ENCODE measurements around the gene RAB3IL1.

DNA sequence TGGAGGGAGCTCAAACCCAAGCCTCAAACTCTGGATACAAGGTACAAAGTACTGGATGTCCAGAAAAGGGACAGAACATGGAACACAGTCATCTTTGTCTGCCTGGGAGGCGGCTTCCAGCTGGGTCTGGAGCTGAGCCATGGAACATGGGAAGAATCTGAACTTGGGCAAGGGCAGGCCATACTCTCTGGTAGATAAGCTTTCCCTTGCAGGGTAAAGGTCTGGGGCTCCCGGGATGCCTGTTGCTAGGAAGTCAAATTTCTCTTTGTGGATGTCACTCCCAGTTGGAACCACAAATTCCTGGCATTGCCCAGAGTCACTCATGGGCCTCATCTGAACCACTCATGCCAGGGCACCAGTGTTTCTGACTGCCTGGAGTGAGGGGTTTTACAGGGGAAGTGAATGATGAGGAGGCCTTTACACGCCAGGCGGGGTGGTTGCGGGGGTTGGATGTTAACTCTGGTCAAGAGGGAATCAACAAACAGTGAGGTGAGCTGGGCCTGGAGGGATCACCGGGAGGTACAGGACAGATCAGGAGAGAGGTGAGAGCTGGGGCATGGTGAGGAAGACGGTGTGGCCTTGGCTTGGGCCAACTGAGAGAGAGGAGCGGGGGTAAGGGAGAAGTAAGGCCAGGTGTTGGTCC is 44.3 kb upstream of the RAB3IL1 start:
- TF ChIP-seq POLR2A (IDR thresholded peaks at IDR 0.05; ENCODE audit: insufficient read depth in 1 of 2, low read depth in 2 of 2, low read length in 2 of 2) (no peak), ZFP36L1 (CRISPR knock-in tag; IDR thresholded peaks at IDR 0.05) (no peak)
